K562 (cell line): ENCODE results near the gene TBC1D25. TPM values are rescaled to one million over a fixed set of nuclear protein-coding genes. Genes with fewer than 3 reads are reported as not detected.

ENCODE experiments used
- ADNP ChIP-seq: fragments of 200-800 bp; sonication (Bioruptor generic); IDR thresholded peaks from 2 replicates; pipeline ENCODE4 v1.6.1; 2016; ENCODE audit warnings: missing genetic modification characterization, missing compliant biosample characterization
- BCL6 ChIP-seq: fragments of 250-450 bp; sonication (Bioruptor Pico); IDR thresholded peaks from 2 replicates; pipeline ENCODE4 v1.4.0; 2020
- DMBX1 ChIP-seq: fragments of 250-450 bp; sonication (Bioruptor Pico); IDR thresholded peaks from 2 replicates; pipeline ENCODE4 v1.8.0; 2022; ENCODE audit warnings: inconsistent platforms, mild to moderate bottlenecking, moderate library complexity, borderline replicate concordance
- GABPA ChIP-seq: fragments of 200-800 bp; sonication (Bioruptor generic); conservative IDR thresholded peaks from 2 replicates; pipeline ENCODE4 v1.6.1; 2016; ENCODE audit warnings: low read depth, missing genetic modification characterization, missing compliant biosample characterization
- GATAD2A ChIP-seq: fragments of 450-650 bp; IDR thresholded peaks from 2 replicates; pipeline ENCODE4 v1.6.1; 2017
- HDAC1 ChIP-seq, 2 experiments: fragments of 450-650 bp; IDR thresholded peaks; 2 replicates each; pipeline ENCODE4 v1.6.1; 2016 to 2017; ENCODE audit warnings: inconsistent platforms in 1 of 2, mild to moderate bottlenecking in 1 of 2, moderate library complexity in 1 of 2
- HOMEZ ChIP-seq: fragments of 250-450 bp; sonication (Bioruptor Pico); IDR thresholded peaks from 2 replicates; pipeline ENCODE4 v1.4.0; 2020; ENCODE audit warnings: mild to moderate bottlenecking, moderate library complexity
- KLF1 ChIP-seq: fragments of 450-650 bp; IDR thresholded peaks from 2 replicates; pipeline ENCODE4 v1.6.1; 2016; ENCODE audit warnings: missing genetic modification characterization, missing compliant biosample characterization
- NR2F6 ChIP-seq: fragments of 450-650 bp; formaldehyde crosslinking; IDR thresholded peaks from 2 replicates; pipeline ENCODE4 v1.4.0; 2020; ENCODE audit warnings: mild to moderate bottlenecking
- NRF1 ChIP-seq, 2 experiments: fragments of 450-650 bp; IDR thresholded peaks in 1 of 2; conservative IDR thresholded peaks in 1 of 2; 2 replicates each; pipeline ENCODE4 v1.6.1; 2014; ENCODE audit warnings: mild to moderate bottlenecking in 2 of 2
- POLR2AphosphoS2 ChIP-seq: IDR thresholded peaks from 2 replicates; pipeline ENCODE4 v1.6.1; 2012; ENCODE audit warnings: low read length, improper control_type of control experiment
- POLR3G ChIP-seq: IDR thresholded peaks from 2 replicates; pipeline ENCODE4 v1.6.1; 2011; ENCODE audit not compliant: insufficient read length, insufficient replicate concordance; ENCODE audit errors: extremely low read depth
- PPARD ChIP-seq: fragments of 250-450 bp; sonication (Bioruptor Pico); IDR thresholded peaks from 2 replicates; pipeline ENCODE4 v1.8.0; 2022; ENCODE audit warnings: inconsistent platforms, mild to moderate bottlenecking, moderate library complexity
- RBM17 ChIP-seq: fragments of 200-400 bp; formaldehyde crosslinking; IDR thresholded peaks from 2 replicates; pipeline ENCODE4 v1.6.1; 2017; ENCODE audit warnings: low read depth, mild to moderate bottlenecking, low read length, borderline replicate concordance
- REST ChIP-seq, 2 experiments: fragments of 450-650 bp; formaldehyde crosslinking in 1 of 2; IDR thresholded peaks; 2 replicates each; pipeline versions ENCODE4 v1.4.0 to v1.6.1; 2014 to 2020; ENCODE audit warnings: mild to moderate bottlenecking in 2 of 2, borderline replicate concordance in 1 of 2, low read depth in 1 of 2
- RNF2 ChIP-seq: sonication (generic); IDR thresholded peaks from 2 replicates; pipeline ENCODE4 v1.6.1; 2016
- ZBTB9 ChIP-seq: fragments of 450-650 bp; formaldehyde crosslinking; IDR thresholded peaks from 2 replicates; pipeline ENCODE4 v1.4.0; 2020; ENCODE audit warnings: mild to moderate bottlenecking, moderate library complexity
- ZKSCAN1 ChIP-seq: fragments of 150-350 bp; IDR thresholded peaks from 2 replicates; pipeline ENCODE4 v1.6.1; 2016; ENCODE audit warnings: low read depth, low read length
- ZNF217 ChIP-seq: sonication (generic); formaldehyde crosslinking; IDR thresholded peaks from 2 replicates; pipeline ENCODE4 v1.8.0; 2022; ENCODE audit warnings: mild to moderate bottlenecking, missing genetic modification reagents
- polyA plus RNA-seq, 8 experiments: library from polyadenylated mRNA; depleted of rRNA in 4 of 8; stranded (reverse) in 5 of 8; unstranded in 3 of 8; fragments of >200 nt; fragmentation: Nextera tagmentation in 2 of 8; fragmentation: Illumina TruSeq in 1 of 8; extraction: Ambion mirVana in 2 of 8; extraction: Trizol in 1 of 8; gene quantifications; 2 replicates each; pipeline versions ENCODE4 v1.2.1 to v1.2.3, GENCODE V29; 2011 to 2014; ENCODE audit warnings: inconsistent platforms in 1 of 8, missing spikeins in 1 of 8
- total RNA-seq, 7 experiments: library from RNA; depleted of rRNA in 6 of 7; stranded (reverse); fragments of >200 nt in 6 of 7; fragmentation: Illumina TruSeq in 2 of 7; extraction: Trizol in 2 of 7; gene quantifications; 2 replicates each; pipeline versions ENCODE4 v1.2.1 to v1.2.3, GENCODE V29; 2011 to 2021; ENCODE audit warnings: low replicate concordance in 1 of 7

Gene TBC1D25
- total and polyA plus RNA-seq, 9 of the 15 experiments (the other 6 are each of a cell fraction or from before 2014, with no cell fraction given) = 0.62 to 10.6 (median 3.9) TPM

- TF ChIP-seq REST (IDR thresholded peaks at IDR 0.05; ENCODE audit: borderline replicate concordance) (peak; percentile 16; the same call in 1 of the 2 replicates), REST (CRISPR knock-in tag; IDR thresholded peaks at IDR 0.05; ENCODE audit: low read depth) (no peak), NRF1 (conservative IDR thresholded peaks at IDR 0.05 in 1 of 2, IDR thresholded peaks at IDR 0.05 in 1 of 2) (peak; percentile 97), ZKSCAN1 (no peak), NR2F6 (no peak), ZNF217 (CRISPR knock-in tag) (no peak), ADNP (tag) (no peak), POLR3G (no peak), DMBX1 (CRISPR knock-in tag) (no peak), RBM17 (no peak), ZBTB9 (no peak), RNF2 (peak; percentile 23; the same call in 1 of the 2 replicates), PPARD (CRISPR knock-in tag) (no peak), BCL6 (CRISPR knock-in tag) (no peak), KLF1 (no peak), HOMEZ (no peak), HDAC1 (IDR thresholded peaks at IDR 0.05) (peak in 1 of 2 experiments; percentile 59; a peak in 1 of 4 replicates), GATAD2A (no peak), POLR2AphosphoS2 (no peak), GABPA (tag) (peak; percentile 71)
Observed at GRCh38 chrX:48539345-48540027, at the start of gene TBC1D25 (continued).
